ENCODE measurements around the gene ERCC2.

GRCh38 chr19:45354241-45354842, 16.0 kb downstream of the ERCC2 start:
- TF ChIP-seq CTCF (IDR thresholded peaks at IDR 0.05; ENCODE audit: low read depth, low read length, poor library complexity, severe bottlenecking) (no peak), EZH2phosphoT487 (IDR thresholded peaks at IDR 0.05; ENCODE audit: borderline replicate concordance, low read length) (no peak)

Data from DOHH2 (cell line).